ENCODE data around the gene NUCKS1.
A peak's percentile ranks its signal among the peaks of the same experiment; 100 is the strongest.

NUCKS1 gene

GRCh38 chr1:205750138-205751035 is at the start of gene NUCKS1:
Gene NUCKS1, minus strand, starts transcription at chr1:205750182. Its CDS starts 209 bp downstream, at chr1:205749973.
- peak; percentile 99 for DNase-seq

GRCh38 chr1:205798577-205798976 is 48.6 kb upstream of the NUCKS1 start:
- no peak for DNase-seq

- no peak for DNase-seq
These were observed 47.2 kb upstream of the NUCKS1 start for GRCh38 chr1:205797168-205797567.

GRCh38 chr1:205794011-205794730 is 44.2 kb upstream of the NUCKS1 start:
- no peak for DNase-seq

GRCh38 chr1:205792961-205793673 is 43.1 kb upstream of the NUCKS1 start:
- DNase-seq: no peak

GRCh38 chr1:205792481-205792881 is 42.5 kb upstream of the NUCKS1 start:
- DNase-seq: no peak

GRCh38 chr1:205791568-205792180 is 41.7 kb upstream of the NUCKS1 start:
- DNase-seq: peak; percentile 70

GRCh38 chr1:205787287-205787916 is 37.4 kb upstream of the NUCKS1 start:
- DNase-seq: no peak

- no peak for DNase-seq
These were observed 36.6 kb upstream of the NUCKS1 start for GRCh38 chr1:205786601-205787000.

GRCh38 chr1:205785446-205785845 is 35.5 kb upstream of the NUCKS1 start:
- DNase-seq: no peak

GRCh38 chr1:205783904-205784303 is 33.9 kb upstream of the NUCKS1 start:
- no peak for DNase-seq

GRCh38 chr1:205783433-205783795 is 33.4 kb upstream of the NUCKS1 start:
- DNase-seq: no peak

- peak; percentile 20 for DNase-seq
These were observed 32.8 kb upstream of the NUCKS1 start for GRCh38 chr1:205782627-205783432.

GRCh38 chr1:205780335-205780734 is 30.4 kb upstream of the NUCKS1 start:
- no peak for DNase-seq

- DNase-seq: no peak
These were observed 28.0 kb upstream of the NUCKS1 start for GRCh38 chr1:205777994-205778393.

GRCh38 chr1:205775717-205776056 is 25.7 kb upstream of the NUCKS1 start:
- no peak for DNase-seq

GRCh38 chr1:205775015-205775716 is 25.2 kb upstream of the NUCKS1 start, which contains the start of gene RAB29:
Gene RAB29, minus strand, starts transcription at chr1:205775482. Its CDS starts 526 bp downstream, at chr1:205774956.
- peak; percentile 91 for DNase-seq

GRCh38 chr1:205774198-205775014 is 24.4 kb upstream of the NUCKS1 start:
- DNase-seq: peak; percentile 65

- peak; percentile 36 for DNase-seq
These were observed 22.6 kb upstream of the NUCKS1 start for GRCh38 chr1:205772607-205773032.

- DNase-seq: no peak
These were observed 20.6 kb upstream of the NUCKS1 start for GRCh38 chr1:205770618-205771017.
